Measurements from ENCODE around the gene UGT1A7.

Gene UGT1A7

DNA sequence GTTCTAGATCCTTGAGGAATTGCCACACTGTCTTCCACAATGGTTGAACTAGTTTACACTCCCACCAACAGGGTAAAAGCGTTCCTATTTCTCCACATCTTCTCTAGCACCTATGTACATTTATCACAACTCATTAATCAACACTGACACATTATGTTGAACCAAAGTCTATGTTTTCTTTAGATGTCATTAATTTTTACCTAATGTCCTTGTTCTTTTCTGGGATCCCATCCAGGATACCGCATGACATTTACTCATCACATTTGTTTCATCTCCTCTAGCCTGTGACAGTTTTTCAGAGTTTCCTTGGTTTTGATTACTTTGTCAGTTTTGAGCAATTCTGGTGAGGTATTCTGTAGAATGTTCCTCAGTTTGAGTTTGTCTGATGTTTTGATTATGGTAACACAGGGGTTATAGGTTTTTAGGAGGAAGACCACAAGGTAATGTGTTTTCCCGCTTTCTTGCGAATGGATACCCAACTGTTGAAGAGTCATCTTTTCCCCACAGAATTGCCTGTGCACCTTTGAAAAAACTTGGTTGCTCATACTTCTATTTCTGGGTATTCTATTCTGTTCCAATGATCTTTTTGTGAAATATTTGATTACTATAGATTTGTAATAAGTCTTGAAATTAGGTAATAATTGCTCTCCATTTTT lies 13.0 kb upstream of the UGT1A7 start:
- ATAC-seq, result no peak
- TF ChIP-seq GLIS3 (CRISPR knock-in tag; IDR thresholded peaks at IDR 0.05), result no peak

DNA sequence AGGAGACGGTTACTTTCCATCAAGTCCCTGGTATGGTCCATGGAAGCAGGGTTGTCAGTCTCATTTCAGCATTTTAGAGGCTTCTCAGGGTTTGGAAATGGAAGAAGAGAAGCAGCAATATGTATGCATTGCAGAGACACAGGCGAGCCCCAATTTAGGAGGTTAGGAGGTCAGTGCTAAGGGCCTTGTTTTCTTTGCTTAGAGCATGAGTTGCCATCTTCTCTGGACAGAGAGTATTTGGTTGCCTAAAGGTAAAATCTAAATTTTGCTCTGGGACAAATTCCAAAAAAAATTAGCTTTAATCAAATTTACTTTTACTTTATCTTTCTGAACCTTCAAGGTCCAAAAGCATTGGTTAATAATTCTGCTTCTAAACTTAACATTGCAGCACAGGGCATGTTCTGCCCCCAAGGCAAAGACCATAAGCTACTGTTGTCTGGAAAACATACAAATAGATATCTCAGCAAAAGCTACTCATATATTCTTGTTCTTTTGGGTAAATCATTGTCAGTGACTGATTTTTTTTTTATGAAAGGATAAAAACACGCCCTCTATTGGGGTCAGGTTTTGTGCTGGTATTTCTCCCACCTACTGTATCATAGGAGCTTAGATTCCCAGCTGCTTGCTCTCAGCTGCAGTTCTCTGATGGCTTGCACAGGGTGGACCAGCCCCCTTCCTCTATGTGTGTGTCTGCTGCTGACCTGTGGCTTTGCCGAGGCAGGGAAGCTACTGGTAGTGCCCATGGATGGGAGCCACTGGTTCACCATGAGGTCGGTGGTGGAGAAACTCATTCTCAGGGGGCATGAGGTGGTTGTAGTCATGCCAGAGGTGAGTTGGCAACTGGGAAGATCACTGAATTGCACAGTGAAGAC lies 10.2 kb upstream of the UGT1A7 start, which contains the start of gene UGT1A9:
TSS of gene UGT1A9 (plus strand) at position 609 of the 872 bp plus-strand sequence. CDS start at position 646, 37 bp downstream.
- TF ChIP-seq ZNF8 (CRISPR knock-in tag; IDR thresholded peaks at IDR 0.05) (no peak), BACH2 (CRISPR knock-in tag; IDR thresholded peaks at IDR 0.05; ENCODE audit: borderline replicate concordance) (no peak), TOX (CRISPR knock-in tag; IDR thresholded peaks at IDR 0.05; ENCODE audit: borderline replicate concordance) (no peak)
- TF ChIP-seq, protein P1, sequence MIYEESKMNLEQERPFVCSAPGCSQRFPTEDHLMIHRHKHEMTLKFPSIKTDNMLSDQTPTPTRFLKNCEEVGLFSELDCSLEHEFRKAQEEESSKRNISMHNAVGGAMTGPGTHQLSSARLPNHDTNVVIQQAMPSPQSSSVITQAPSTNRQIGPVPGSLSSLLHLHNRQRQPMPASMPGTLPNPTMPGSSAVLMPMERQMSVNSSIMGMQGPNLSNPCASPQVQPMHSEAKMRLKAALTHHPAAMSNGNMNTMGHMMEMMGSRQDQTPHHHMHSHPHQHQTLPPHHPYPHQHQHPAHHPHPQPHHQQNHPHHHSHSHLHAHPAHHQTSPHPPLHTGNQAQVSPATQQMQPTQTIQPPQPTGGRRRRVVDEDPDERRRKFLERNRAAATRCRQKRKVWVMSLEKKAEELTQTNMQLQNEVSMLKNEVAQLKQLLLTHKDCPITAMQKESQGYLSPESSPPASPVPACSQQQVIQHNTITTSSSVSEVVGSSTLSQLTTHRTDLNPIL (CRISPR knock-in tag; IDR thresholded peaks at IDR 0.05; ENCODE audit: low read depth), result no peak
- TF ChIP-seq, protein P2, sequence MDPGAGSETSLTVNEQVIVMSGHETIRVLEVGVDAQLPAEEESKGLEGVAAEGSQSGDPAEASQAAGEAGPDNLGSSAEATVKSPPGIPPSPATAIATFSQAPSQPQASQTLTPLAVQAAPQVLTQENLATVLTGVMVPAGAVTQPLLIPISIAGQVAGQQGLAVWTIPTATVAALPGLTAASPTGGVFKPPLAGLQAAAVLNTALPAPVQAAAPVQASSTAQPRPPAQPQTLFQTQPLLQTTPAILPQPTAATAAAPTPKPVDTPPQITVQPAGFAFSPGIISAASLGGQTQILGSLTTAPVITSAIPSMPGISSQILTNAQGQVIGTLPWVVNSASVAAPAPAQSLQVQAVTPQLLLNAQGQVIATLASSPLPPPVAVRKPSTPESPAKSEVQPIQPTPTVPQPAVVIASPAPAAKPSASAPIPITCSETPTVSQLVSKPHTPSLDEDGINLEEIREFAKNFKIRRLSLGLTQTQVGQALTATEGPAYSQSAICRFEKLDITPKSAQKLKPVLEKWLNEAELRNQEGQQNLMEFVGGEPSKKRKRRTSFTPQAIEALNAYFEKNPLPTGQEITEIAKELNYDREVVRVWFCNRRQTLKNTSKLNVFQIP (CRISPR knock-in tag; IDR thresholded peaks at IDR 0.05; ENCODE audit: borderline replicate concordance, low read depth), result no peak
- TF ChIP-seq, protein P3, sequence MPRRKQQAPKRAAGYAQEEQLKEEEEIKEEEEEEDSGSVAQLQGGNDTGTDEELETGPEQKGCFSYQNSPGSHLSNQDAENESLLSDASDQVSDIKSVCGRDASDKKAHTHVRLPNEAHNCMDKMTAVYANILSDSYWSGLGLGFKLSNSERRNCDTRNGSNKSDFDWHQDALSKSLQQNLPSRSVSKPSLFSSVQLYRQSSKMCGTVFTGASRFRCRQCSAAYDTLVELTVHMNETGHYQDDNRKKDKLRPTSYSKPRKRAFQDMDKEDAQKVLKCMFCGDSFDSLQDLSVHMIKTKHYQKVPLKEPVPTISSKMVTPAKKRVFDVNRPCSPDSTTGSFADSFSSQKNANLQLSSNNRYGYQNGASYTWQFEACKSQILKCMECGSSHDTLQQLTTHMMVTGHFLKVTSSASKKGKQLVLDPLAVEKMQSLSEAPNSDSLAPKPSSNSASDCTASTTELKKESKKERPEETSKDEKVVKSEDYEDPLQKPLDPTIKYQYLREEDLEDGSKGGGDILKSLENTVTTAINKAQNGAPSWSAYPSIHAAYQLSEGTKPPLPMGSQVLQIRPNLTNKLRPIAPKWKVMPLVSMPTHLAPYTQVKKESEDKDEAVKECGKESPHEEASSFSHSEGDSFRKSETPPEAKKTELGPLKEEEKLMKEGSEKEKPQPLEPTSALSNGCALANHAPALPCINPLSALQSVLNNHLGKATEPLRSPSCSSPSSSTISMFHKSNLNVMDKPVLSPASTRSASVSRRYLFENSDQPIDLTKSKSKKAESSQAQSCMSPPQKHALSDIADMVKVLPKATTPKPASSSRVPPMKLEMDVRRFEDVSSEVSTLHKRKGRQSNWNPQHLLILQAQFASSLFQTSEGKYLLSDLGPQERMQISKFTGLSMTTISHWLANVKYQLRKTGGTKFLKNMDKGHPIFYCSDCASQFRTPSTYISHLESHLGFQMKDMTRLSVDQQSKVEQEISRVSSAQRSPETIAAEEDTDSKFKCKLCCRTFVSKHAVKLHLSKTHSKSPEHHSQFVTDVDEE (CRISPR knock-in tag; IDR thresholded peaks at IDR 0.05), result no peak
- ATAC-seq, result no peak

DNA sequence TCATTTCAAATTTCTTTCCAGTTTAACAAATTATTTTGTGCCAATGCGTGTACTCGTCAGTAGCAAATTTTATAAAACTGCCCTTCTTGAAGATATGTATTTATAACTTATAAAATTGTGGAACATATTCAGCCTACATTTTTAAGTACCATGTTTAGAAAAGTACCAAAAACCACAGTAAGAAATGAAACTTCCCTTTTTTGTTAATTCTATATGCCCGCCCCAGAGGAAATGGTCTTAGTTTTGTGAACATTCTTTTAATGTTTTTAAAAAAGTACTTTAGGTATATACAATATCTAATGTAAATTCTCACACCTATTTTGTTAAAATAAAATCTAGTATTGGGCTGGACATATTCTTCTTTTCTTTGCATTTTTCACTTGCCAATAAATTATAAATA lies 8.8 kb upstream of the UGT1A7 start:
- ATAC-seq, result no peak
- TF ChIP-seq GLIS3 (CRISPR knock-in tag; IDR thresholded peaks at IDR 0.05), result no peak

DNA sequence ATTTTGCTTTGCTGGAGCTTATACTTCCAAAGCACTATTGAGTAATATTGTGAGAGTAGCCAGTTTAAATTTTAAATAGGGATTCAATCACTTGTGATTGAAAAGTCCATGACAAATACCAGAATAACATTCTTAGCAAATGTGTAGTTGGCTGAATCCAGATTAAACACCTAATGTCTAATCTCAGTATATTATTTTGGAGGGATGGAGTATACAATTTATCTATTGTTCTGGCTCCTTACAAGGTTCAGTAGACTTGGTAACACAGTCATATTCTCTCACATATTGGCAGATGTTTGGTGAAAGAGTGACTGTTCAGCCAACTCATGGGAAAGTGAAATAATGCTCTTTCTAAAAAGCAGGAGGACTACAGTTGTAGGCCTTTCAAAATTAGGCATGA lies 7.8 kb upstream of the UGT1A7 start:
- no peak for TF ChIP-seq ZFP3 (CRISPR knock-in tag; IDR thresholded peaks at IDR 0.05)
- no peak for ATAC-seq

DNA sequence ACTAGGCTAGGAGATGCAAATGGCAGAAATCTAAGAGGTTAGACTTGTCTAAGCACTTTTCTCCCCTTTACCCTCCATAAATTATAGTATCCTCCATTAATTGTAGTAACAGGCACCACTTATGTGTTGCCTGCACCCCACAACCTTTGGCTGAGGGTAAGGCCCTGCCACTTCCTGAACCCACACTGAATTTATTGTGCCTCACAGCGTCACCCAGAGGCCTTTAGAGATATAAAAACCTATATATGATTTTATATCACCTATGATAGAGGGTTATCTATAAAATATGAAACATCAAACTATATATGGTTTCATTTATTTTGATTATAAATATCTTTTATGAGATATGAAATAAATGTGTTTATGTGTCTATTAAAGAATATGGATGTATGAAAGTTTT lies 7.4 kb upstream of the UGT1A7 start:
- ATAC-seq, result no peak
- TF ChIP-seq GLIS3 (CRISPR knock-in tag; IDR thresholded peaks at IDR 0.05), result no peak
- no peak for TF ChIP-seq CSDC2 (CRISPR knock-in tag; IDR thresholded peaks at IDR 0.05)
- TF ChIP-seq, protein P3 (CRISPR knock-in tag; IDR thresholded peaks at IDR 0.05), result no peak
- TF ChIP-seq ZNF8 (CRISPR knock-in tag; IDR thresholded peaks at IDR 0.05), result no peak
- no peak for TF ChIP-seq ZNF565 (CRISPR knock-in tag; conservative IDR thresholded peaks at IDR 0.05; ENCODE audit: low read depth)
- no peak for TF ChIP-seq ISL1 (CRISPR knock-in tag; IDR thresholded peaks at IDR 0.05)
- TF ChIP-seq ZFP30 (CRISPR knock-in tag; IDR thresholded peaks at IDR 0.05), result no peak
- TF ChIP-seq, protein P2 (CRISPR knock-in tag; IDR thresholded peaks at IDR 0.05; ENCODE audit: borderline replicate concordance, low read depth), result no peak
- TF ChIP-seq ZFP3 (CRISPR knock-in tag; IDR thresholded peaks at IDR 0.05), result no peak
- TF ChIP-seq, protein P4, sequence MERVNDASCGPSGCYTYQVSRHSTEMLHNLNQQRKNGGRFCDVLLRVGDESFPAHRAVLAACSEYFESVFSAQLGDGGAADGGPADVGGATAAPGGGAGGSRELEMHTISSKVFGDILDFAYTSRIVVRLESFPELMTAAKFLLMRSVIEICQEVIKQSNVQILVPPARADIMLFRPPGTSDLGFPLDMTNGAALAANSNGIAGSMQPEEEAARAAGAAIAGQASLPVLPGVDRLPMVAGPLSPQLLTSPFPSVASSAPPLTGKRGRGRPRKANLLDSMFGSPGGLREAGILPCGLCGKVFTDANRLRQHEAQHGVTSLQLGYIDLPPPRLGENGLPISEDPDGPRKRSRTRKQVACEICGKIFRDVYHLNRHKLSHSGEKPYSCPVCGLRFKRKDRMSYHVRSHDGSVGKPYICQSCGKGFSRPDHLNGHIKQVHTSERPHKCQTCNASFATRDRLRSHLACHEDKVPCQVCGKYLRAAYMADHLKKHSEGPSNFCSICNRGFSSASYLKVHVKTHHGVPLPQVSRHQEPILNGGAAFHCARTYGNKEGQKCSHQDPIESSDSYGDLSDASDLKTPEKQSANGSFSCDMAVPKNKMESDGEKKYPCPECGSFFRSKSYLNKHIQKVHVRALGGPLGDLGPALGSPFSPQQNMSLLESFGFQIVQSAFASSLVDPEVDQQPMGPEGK (CRISPR knock-in tag; IDR thresholded peaks at IDR 0.05; ENCODE audit: borderline replicate concordance), result no peak
- TF ChIP-seq ARNTL (CRISPR knock-in tag; IDR thresholded peaks at IDR 0.05; ENCODE audit: borderline replicate concordance, low read depth), result no peak
- no peak for TF ChIP-seq BACH2 (CRISPR knock-in tag; IDR thresholded peaks at IDR 0.05; ENCODE audit: borderline replicate concordance)
- TF ChIP-seq OSR1 (CRISPR knock-in tag; IDR thresholded peaks at IDR 0.05), result no peak
- TF ChIP-seq ESRRG (CRISPR knock-in tag; IDR thresholded peaks at IDR 0.05), result no peak
- no peak for TF ChIP-seq RARB (CRISPR knock-in tag; IDR thresholded peaks at IDR 0.05)
- TF ChIP-seq, protein P1 (CRISPR knock-in tag; IDR thresholded peaks at IDR 0.05; ENCODE audit: low read depth), result no peak
- no peak for TF ChIP-seq ZC3H10 (CRISPR knock-in tag; IDR thresholded peaks at IDR 0.05)
